HepG2 (cell line): ENCODE data around the gene AUNIP. TPM values are rescaled to one million over a fixed set of nuclear protein-coding genes. Genes with fewer than 3 reads are reported as not detected.

ENCODE experiments used
- ATAC-seq: fragments of 200-7000 bp; cut with Tn5 transposase; 3 replicates; pipeline ENCODE4 v1.9.1; 2020; ENCODE audit warnings: mild to moderate bottlenecking, moderate library complexity
- BruUV-seq: library from RNA; stranded (reverse); fragments of 400-500 nt; replicated peaks from 2 replicates; lab custom pipeline; 2021; lab: Mats Ljungman, UMichigan
- CTCF ChIA-PET: fragments of 300-600 bp; formaldehyde crosslinking; extraction: SDS; loops from one replicate; lab custom pipeline; 2021; ENCODE audit warnings: low total read pairs, inconsistent platforms, low intra/inter-chr PET ratio; lab: Yijun Ruan, JAX
- POLR2A ChIA-PET: fragments of 350-600 bp; sonication (Branson Sonifier 250); formaldehyde crosslinking; loops from one replicate; lab custom pipeline; 2020; ENCODE audit warnings: antibody characterized with exemption, inconsistent platforms; lab: Yijun Ruan, JAX
- DNase-seq: peaks from one replicate; pipeline ENCODE4 v3.0.0-alpha.2; 2015; ENCODE audit warnings: low spot score
- FAIRE-seq: peaks from 3 replicates; lab custom pipeline; 2011; peaks lifted over from hg19 to GRCh38; lab: Jason Lieb, UNC
- H2AFZ ChIP-seq: one replicate; pipeline ENCODE4 v1.6.1; 2011; ENCODE audit warnings: low read length, inconsistent platforms
- H3K27ac ChIP-seq: fragments of 300-600 bp; 3 replicates; pipeline ENCODE4 v1.8.0; 2011; ENCODE audit warnings: mixed run types, mild to moderate bottlenecking, mixed read lengths, low read length, inconsistent platforms; ENCODE audit not compliant: insufficient read depth; ENCODE audit errors: extremely low read length
- H3K27me3 ChIP-seq, 2 experiments: fragments of 200-600 bp in 1 of 2; 2 replicates in 1 of 2; 3 replicates in 1 of 2; pipeline versions ENCODE4 v1.6.0 to v1.8.0; 2011; ENCODE audit warnings: low read length in 2 of 2, mild to moderate bottlenecking in 2 of 2, moderate library complexity in 2 of 2, inconsistent platforms in 1 of 2; ENCODE audit not compliant: insufficient read depth in 2 of 2, control insufficient read depth in 1 of 2
- H3K36me3 ChIP-seq, 2 experiments: fragments of 200-600 bp in 1 of 2; replicated peaks in 1 of 2; 2 replicates in 1 of 2; 3 replicates in 1 of 2; pipeline versions ENCODE4 v1.5.1 to v1.8.0; 2011; ENCODE audit warnings: low read length in 2 of 2, inconsistent platforms in 1 of 2; ENCODE audit not compliant: insufficient read depth in 2 of 2, control insufficient read depth in 1 of 2
- H3K4me1 ChIP-seq: 2 replicates; pipeline ENCODE4 v1.5.1; 2012; ENCODE audit warnings: low read length, inconsistent platforms; ENCODE audit not compliant: insufficient read depth
- H3K4me2 ChIP-seq: 2 replicates; pipeline ENCODE4 v1.6.0; 2011; ENCODE audit warnings: low read depth, low read length, inconsistent platforms
- H3K4me3 ChIP-seq, 3 experiments: fragments of 200-600 bp in 1 of 3; sonication (generic), shearing (Covaris generic) in 1 of 3; replicated peaks in 1 of 3; 2 replicates each; pipeline ENCODE4 v1.5.1; 2011 to 2016; ENCODE audit warnings: low read length in 3 of 3, inconsistent platforms in 2 of 3, low read depth in 2 of 3, mild to moderate bottlenecking in 2 of 3, control low read depth in 1 of 3, mixed read lengths in 1 of 3; ENCODE audit not compliant: insufficient read depth in 1 of 3
- H3K79me2 ChIP-seq: one replicate; pipeline ENCODE4 v1.6.1; 2011; ENCODE audit warnings: low read length, inconsistent platforms; ENCODE audit not compliant: insufficient read depth
- H3K9ac ChIP-seq: 2 replicates; pipeline ENCODE4 v1.6.0; 2011; ENCODE audit warnings: mild to moderate bottlenecking, low read depth, low read length, inconsistent platforms; ENCODE audit not compliant: insufficient read depth
- H3K9me3 ChIP-seq: 2 replicates; pipeline ENCODE4 v1.5.1; 2012; ENCODE audit warnings: mild to moderate bottlenecking, low read length
- H4K20me1 ChIP-seq: 2 replicates; pipeline ENCODE4 v1.6.0; 2011; ENCODE audit warnings: inconsistent platforms, mild to moderate bottlenecking, low read length, moderate library complexity; ENCODE audit not compliant: insufficient read depth
- HOXA9 ChIP-seq: sonication (generic); formaldehyde crosslinking; IDR thresholded peaks from 2 replicates; pipeline ENCODE4 v1.8.1; 2022; ENCODE audit warnings: missing genetic modification reagents, mild to moderate bottlenecking, moderate library complexity, borderline replicate concordance
- MXD4 ChIP-seq: IDR thresholded peaks from 2 replicates; pipeline ENCODE4 v1.6.1; 2016; ENCODE audit warnings: mild to moderate bottlenecking, missing biosample characterization, missing genetic modification reagents
- NFE2L2 ChIP-seq: fragments of 150-350 bp; IDR thresholded peaks from 2 replicates; pipeline ENCODE4 v1.6.1; 2014; ENCODE audit warnings: low read length
- PBX2 ChIP-seq: IDR thresholded peaks from 2 replicates; pipeline ENCODE4 v1.6.1; 2016; ENCODE audit warnings: control low read depth
- RFXAP ChIP-seq: sonication (generic); formaldehyde crosslinking; IDR thresholded peaks from 2 replicates; pipeline ENCODE4 v1.4.0; 2020; ENCODE audit warnings: missing genetic modification reagents, borderline replicate concordance
- ZBTB38 ChIP-seq: sonication (generic); formaldehyde crosslinking; IDR thresholded peaks from 2 replicates; pipeline ENCODE4 v1.5.1; 2020; ENCODE audit warnings: mild to moderate bottlenecking, missing genetic modification reagents
- ZEB1 ChIP-seq: IDR thresholded peaks from 2 replicates; pipeline ENCODE4 v1.6.1; 2012; ENCODE audit warnings: mild to moderate bottlenecking, low read depth, inconsistent platforms; ENCODE audit not compliant: insufficient replicate concordance
- ZNF460 ChIP-seq: sonication (generic); formaldehyde crosslinking; IDR thresholded peaks from 2 replicates; pipeline ENCODE4 v1.5.1; 2020; ENCODE audit warnings: missing genetic modification reagents, mild to moderate bottlenecking, borderline replicate concordance
- ZNF598 ChIP-seq: sonication (generic); formaldehyde crosslinking; IDR thresholded peaks from 2 replicates; pipeline ENCODE4 v1.5.1; 2020; ENCODE audit warnings: mild to moderate bottlenecking, missing genetic modification reagents, borderline replicate concordance
- ZSCAN21 ChIP-seq: sonication (generic); formaldehyde crosslinking; IDR thresholded peaks from 2 replicates; pipeline ENCODE4 v1.8.0; 2022; ENCODE audit warnings: mild to moderate bottlenecking, missing genetic modification reagents, moderate library complexity, borderline replicate concordance
- WGBS: methylation state at CpG from one replicate; pipeline ENCODE4 v1.1.6; 2017; ENCODE audit warnings: low lambda C conversion rate; 5-methylcytosine and 5-hydroxymethylcytosine counted together
- in situ Hi-C: cut with HindIII; loops from 2 replicates; pipeline ENCODE4 v1.10.0; 2017; ENCODE audit warnings: low pct_unique_long_range_greater_than_20kb; ENCODE audit not compliant: extremely low pct_ligation_motif_present
- intact Hi-C: fragments of 100-400 bp; cut with micrococcal nuclease; formaldehyde crosslinking; loops from one replicate; pipeline ENCODE4 v1.10.0; 2022; ENCODE audit not compliant: unreplicated experiment
- polyA plus RNA-seq, 8 experiments: library from polyadenylated mRNA; depleted of rRNA in 3 of 8; stranded (reverse) in 7 of 8; unstranded in 1 of 8; fragments of >200 nt; fragmentation: Illumina TruSeq in 4 of 8; extraction: Trizol in 4 of 8; gene quantifications; 2 replicates each; pipeline versions ENCODE4 v1.2.1 to v1.2.3, GENCODE V29; 2011 to 2016; ENCODE audit warnings: low read depth in 4 of 8, missing spikeins in 1 of 8, mixed read lengths in 1 of 8; ENCODE audit not compliant: insufficient read depth in 1 of 8
- total RNA-seq, 5 experiments: library from RNA; depleted of rRNA; stranded (reverse); fragments of >200 nt; fragmentation: Illumina TruSeq; extraction: Trizol; gene quantifications; 2 replicates each; pipeline ENCODE4 v1.2.3, GENCODE V29; 2016; ENCODE audit warnings: low read depth in 1 of 5
- TF ChIP-seq, protein P1 (sequence below): sonication (generic); formaldehyde crosslinking; IDR thresholded peaks from 2 replicates; pipeline ENCODE4 v1.4.0; 2020; ENCODE audit warnings: low read depth, missing genetic modification reagents
- TF ChIP-seq, protein P2 (sequence below): sonication (generic); formaldehyde crosslinking; IDR thresholded peaks from 2 replicates; pipeline ENCODE4 v1.8.0; 2022; ENCODE audit warnings: mild to moderate bottlenecking, missing genetic modification reagents, borderline replicate concordance
- TF ChIP-seq, protein P3 (sequence below): sonication (generic); formaldehyde crosslinking; IDR thresholded peaks from 2 replicates; pipeline ENCODE4 v1.4.0; 2020; ENCODE audit warnings: mild to moderate bottlenecking, missing genetic modification reagents

AUNIP gene
- total and polyA plus RNA-seq, 2 of the 13 experiments (the other 11 are each of a cell fraction or from before 2014, with no cell fraction given), result 3.8 to 12.3 TPM

- TF ChIP-seq, protein P1, sequence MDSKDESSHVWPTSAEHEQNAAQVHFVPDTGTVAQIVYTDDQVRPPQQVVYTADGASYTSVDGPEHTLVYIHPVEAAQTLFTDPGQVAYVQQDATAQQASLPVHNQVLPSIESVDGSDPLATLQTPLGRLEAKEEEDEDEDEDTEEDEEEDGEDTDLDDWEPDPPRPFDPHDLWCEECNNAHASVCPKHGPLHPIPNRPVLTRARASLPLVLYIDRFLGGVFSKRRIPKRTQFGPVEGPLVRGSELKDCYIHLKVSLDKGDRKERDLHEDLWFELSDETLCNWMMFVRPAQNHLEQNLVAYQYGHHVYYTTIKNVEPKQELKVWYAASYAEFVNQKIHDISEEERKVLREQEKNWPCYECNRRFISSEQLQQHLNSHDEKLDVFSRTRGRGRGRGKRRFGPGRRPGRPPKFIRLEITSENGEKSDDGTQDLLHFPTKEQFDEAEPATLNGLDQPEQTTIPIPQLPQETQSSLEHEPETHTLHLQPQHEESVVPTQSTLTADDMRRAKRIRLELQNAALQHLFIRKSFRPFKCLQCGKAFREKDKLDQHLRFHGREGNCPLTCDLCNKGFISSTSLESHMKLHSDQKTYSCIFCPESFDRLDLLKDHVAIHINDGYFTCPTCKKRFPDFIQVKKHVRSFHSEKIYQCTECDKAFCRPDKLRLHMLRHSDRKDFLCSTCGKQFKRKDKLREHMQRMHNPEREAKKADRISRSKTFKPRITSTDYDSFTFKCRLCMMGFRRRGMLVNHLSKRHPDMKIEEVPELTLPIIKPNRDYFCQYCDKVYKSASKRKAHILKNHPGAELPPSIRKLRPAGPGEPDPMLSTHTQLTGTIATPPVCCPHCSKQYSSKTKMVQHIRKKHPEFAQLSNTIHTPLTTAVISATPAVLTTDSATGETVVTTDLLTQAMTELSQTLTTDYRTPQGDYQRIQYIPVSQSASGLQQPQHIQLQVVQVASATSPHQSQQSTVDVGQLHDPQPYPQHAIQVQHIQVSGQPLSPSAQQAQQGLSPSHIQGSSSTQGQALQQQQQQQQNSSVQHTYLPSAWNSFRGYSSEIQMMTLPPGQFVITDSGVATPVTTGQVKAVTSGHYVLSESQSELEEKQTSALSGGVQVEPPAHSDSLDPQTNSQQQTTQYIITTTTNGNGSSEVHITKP, result no peak
- 0 out of 2 replicates have a peak, but pooled peaks have one; percentile 2 for TF ChIP-seq HOXA9
These were observed 16.8 kb upstream of the AUNIP start (continued) for GRCh38 chr1:25875856-25876692.

DNA sequence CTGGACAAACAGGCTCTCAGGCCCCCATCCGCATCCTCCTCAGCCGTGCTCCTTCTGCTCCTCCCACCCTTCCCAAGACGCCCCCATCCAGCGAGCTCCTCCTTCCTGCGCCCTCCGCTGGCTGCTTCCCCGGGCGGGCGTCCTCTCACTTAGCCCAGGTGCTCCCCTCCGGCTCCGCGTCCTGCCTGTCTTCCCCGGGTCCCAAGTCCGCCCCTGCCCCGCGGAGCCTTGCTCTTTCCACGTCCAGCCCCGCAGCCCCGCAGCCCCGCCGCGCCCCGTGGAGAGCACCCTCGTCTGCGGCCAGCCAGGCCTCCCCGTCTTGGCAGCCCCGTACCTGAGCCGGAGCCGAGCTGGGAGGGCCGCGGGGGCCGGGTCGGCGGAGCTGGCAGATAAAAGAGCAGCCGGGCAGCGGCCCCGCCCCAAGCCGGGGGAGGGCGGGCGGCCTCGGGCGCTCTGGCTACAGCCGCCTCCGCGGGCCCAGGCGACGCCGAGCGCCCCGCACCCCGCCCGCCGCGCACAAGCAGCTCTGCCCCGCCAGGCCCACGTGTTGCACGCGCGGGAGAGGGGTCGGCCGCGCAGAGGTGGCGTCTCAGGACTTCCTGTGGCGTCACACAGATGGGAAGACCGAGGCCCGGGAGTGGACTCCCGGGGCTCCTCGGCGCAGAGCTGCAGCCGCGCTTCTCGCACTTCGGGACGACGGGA lies 16.0 kb upstream of the AUNIP start, which contains the start of gene PAQR7:
Gene PAQR7 (minus strand): TSS at position 555 of the 702 bp plus-strand sequence. CDS start 11,869 bp downstream, outside the sequence.
- no peaks in the 10 kb centered on the region; a peak in 1 of 5 replicates for H3K27me3 ChIP-seq
- H3K27ac ChIP-seq, result peak within 1 kb of the TSS; percentile 79
- H3K9ac ChIP-seq, result peak within 1 kb of the TSS; percentile 67
- peaks cover 71% of the 10 kb centered on the region for H3K4me1 ChIP-seq
- WGBS, result 0% methylated on average over 19 of the region's 75 CpGs
- peaks cover 22% of the 10 kb centered on the region for H3K79me2 ChIP-seq
- intact Hi-C loops (loop anchor here (2.0 kb wide), 1 partner anchor 15 kb away; no protein-coding TSS in a partner anchor), in situ Hi-C loops (no loop called here)
- no peaks in the 10 kb centered on the region for H3K9me3 ChIP-seq
- ATAC-seq (peak; percentile 80), DNase-seq (peak; percentile 67), FAIRE-seq (no peak)
- H4K20me1 ChIP-seq, result no peaks in the 10 kb centered on the region
- POLR2A ChIA-PET, result interaction anchor here (0.7 to 2.7 kb wide), 14 partner anchors 8 to 122 kb away, joined by 3 to 32 read pairs (median 5); partner anchors contain the start of gene PAFAH2
- H3K4me2 ChIP-seq, result peak within 1 kb of the TSS; percentile 79
- no peak within 1 kb of the TSS for H2AFZ ChIP-seq
- BruUV-seq, result no TSS peak
- CTCF ChIA-PET, result no interaction called here
- H3K36me3 ChIP-seq, result no peaks in the 10 kb centered on the region
- peak within 1 kb of the TSS; percentile 69 to 95 (median 70) for H3K4me3 ChIP-seq
- TF ChIP-seq ZBTB38, result peak; percentile 41; the same call in 1 of the 2 replicates
- no peak for TF ChIP-seq PBX2
- peak; percentile 95 for TF ChIP-seq ZSCAN21 (CRISPR knock-in tag)
- TF ChIP-seq RFXAP (CRISPR knock-in tag), result peak; percentile 55; the same call in 1 of the 2 replicates
- no peak for TF ChIP-seq ZEB1
- TF ChIP-seq ZNF598, result no peak
- TF ChIP-seq MXD4 (CRISPR knock-in tag), result peak; percentile 89
- TF ChIP-seq ZNF460, result no peak
- no peak for TF ChIP-seq NFE2L2
- TF ChIP-seq, protein P2, sequence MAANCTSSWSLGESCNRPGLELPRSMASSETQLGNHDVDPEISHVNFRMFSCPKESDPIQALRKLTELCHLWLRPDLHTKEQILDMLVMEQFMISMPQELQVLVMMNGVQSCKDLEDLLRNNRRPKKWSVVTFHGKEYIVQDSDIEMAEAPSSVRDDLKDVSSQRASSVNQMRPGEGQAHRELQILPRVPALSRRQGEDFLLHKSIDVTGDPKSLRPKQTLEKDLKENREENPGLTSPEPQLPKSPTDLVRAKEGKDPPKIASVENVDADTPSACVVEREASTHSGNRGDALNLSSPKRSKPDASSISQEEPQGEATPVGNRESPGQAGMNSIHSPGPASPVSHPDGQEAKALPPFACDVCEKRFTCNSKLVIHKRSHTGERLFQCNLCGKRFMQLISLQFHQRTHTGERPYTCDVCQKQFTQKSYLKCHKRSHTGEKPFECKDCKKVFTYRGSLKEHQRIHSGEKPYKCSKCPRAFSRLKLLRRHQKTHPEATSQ (CRISPR knock-in tag), result peak; percentile 57; the same call in 1 of the 2 replicates
- TF ChIP-seq, protein P3, sequence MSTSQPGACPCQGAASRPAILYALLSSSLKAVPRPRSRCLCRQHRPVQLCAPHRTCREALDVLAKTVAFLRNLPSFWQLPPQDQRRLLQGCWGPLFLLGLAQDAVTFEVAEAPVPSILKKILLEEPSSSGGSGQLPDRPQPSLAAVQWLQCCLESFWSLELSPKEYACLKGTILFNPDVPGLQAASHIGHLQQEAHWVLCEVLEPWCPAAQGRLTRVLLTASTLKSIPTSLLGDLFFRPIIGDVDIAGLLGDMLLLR (CRISPR knock-in tag), result peak; percentile 96
